ENCODE results near the gene CDC42EP4. TPM values are rescaled to one million over a fixed set of nuclear protein-coding genes. Genes with fewer than 3 reads are reported as not detected.

The CDC42EP4 gene
- total RNA-seq, 2 experiments from 2014 or later: not detected

GRCh38 chr17:73354423-73355284 is 42.9 kb upstream of the CDC42EP4 start:
- H3K27ac ChIP-seq (ENCODE audit: low read depth, low read length, poor library complexity, severe bottlenecking): no peak overlapping the region
- no peaks in the 10 kb centered on the region for H3K4me1 ChIP-seq (ENCODE audit: insufficient read depth, low read length, poor library complexity, severe bottlenecking)
- ChIA-PET CTCF (ENCODE audit: unreplicated experiment) (no interaction called here), POLR2A (interaction anchor here (0.6 kb wide), 2 partner anchors 13 to 15 kb away, joined by 3 read pairs; no protein-coding TSS in a partner anchor)
- no peaks in the 10 kb centered on the region for H3K9me3 ChIP-seq (ENCODE audit: low read length)
- H3K4me3 ChIP-seq (ENCODE audit: low read depth, low read length, poor library complexity, severe bottlenecking): no peak overlapping the region
- no peak overlapping the region for H2AFZ ChIP-seq (ENCODE audit: low read length)
- H3K79me2 ChIP-seq (ENCODE audit: insufficient read depth, low read depth, low read length): no peaks in the 10 kb centered on the region
- TF ChIP-seq EZH2phosphoT487 (IDR thresholded peaks at IDR 0.05; ENCODE audit: borderline replicate concordance, low read depth, low read length) (no peak), CTCF (conservative IDR thresholded peaks at IDR 0.05; ENCODE audit: low read length) (no peak)
- intact Hi-C loops (cut with micrococcal nuclease; ENCODE audit: unreplicated experiment): no loop called here
- H3K4me2 ChIP-seq (ENCODE audit: low read length): no peak overlapping the region
- no peak for DNase-seq (ENCODE audit: low spot score)
- BruUV-seq (replicated peaks): no TSS peak
- H4K20me1 ChIP-seq (ENCODE audit: insufficient read depth, low read length): no peaks in the 10 kb centered on the region
- H3K36me3 ChIP-seq (ENCODE audit: insufficient read depth, low read length): no peaks in the 10 kb centered on the region
- no peaks in the 10 kb centered on the region for H3K9me2 ChIP-seq (ENCODE audit: insufficient read depth, low read length)

GRCh38 chr17:73352261-73352660 is 40.5 kb upstream of the CDC42EP4 start:
- Histone ChIP-seq H3K4me1 (ENCODE audit: insufficient read depth, low read length, poor library complexity, severe bottlenecking) (no peaks in the 10 kb centered on the region), H2AFZ (ENCODE audit: low read length) (no peak overlapping the region), H3K4me2 (ENCODE audit: low read length) (no peak overlapping the region), H4K20me1 (ENCODE audit: insufficient read depth, low read length) (no peaks in the 10 kb centered on the region), H3K36me3 (ENCODE audit: insufficient read depth, low read length) (no peaks in the 10 kb centered on the region), H3K9me2 (ENCODE audit: insufficient read depth, low read length) (no peaks in the 10 kb centered on the region), H3K9me3 (ENCODE audit: low read length) (no peaks in the 10 kb centered on the region), H3K27ac (ENCODE audit: low read depth, low read length, poor library complexity, severe bottlenecking) (no peak overlapping the region), H3K79me2 (ENCODE audit: insufficient read depth, low read depth, low read length) (no peaks in the 10 kb centered on the region), H3K4me3 (ENCODE audit: low read depth, low read length, poor library complexity, severe bottlenecking) (no peak overlapping the region)
- no peak for TF ChIP-seq EZH2phosphoT487 (IDR thresholded peaks at IDR 0.05; ENCODE audit: borderline replicate concordance, low read depth, low read length)
- TF ChIP-seq CTCF (conservative IDR thresholded peaks at IDR 0.05; ENCODE audit: low read length): no peak
- no TSS peak for BruUV-seq (replicated peaks)
- CTCF ChIA-PET (ENCODE audit: unreplicated experiment): no interaction called here
- POLR2A ChIA-PET: no interaction called here
- no peak for DNase-seq (ENCODE audit: low spot score)
- intact Hi-C loops (cut with micrococcal nuclease; ENCODE audit: unreplicated experiment): no loop called here

- ChIA-PET CTCF (ENCODE audit: unreplicated experiment) (no interaction called here), POLR2A (interaction anchor here (0.6 to 0.7 kb wide), 2 partner anchors 50 to 516 kb away, joined by 3 read pairs; no protein-coding TSS in a partner anchor)
- intact Hi-C loops (cut with micrococcal nuclease; ENCODE audit: unreplicated experiment): no loop called here
These were observed 40.0 kb upstream of the CDC42EP4 start for GRCh38 chr17:73351764-73352163.

More at GRCh38 chr17:73351764-73352163, 40.0 kb upstream of the CDC42EP4 start:
- BruUV-seq (replicated peaks): no TSS peak
- no peaks in the 10 kb centered on the region for H3K9me3 ChIP-seq (ENCODE audit: low read length)
- H3K4me1 ChIP-seq (ENCODE audit: insufficient read depth, low read length, poor library complexity, severe bottlenecking): no peaks in the 10 kb centered on the region
- H3K9me2 ChIP-seq (ENCODE audit: insufficient read depth, low read length): no peaks in the 10 kb centered on the region
- H3K79me2 ChIP-seq (ENCODE audit: insufficient read depth, low read depth, low read length): no peaks in the 10 kb centered on the region
- TF ChIP-seq EZH2phosphoT487 (IDR thresholded peaks at IDR 0.05; ENCODE audit: borderline replicate concordance, low read depth, low read length): no peak
- no peak for TF ChIP-seq CTCF (conservative IDR thresholded peaks at IDR 0.05; ENCODE audit: low read length)
- no peaks in the 10 kb centered on the region for H3K36me3 ChIP-seq (ENCODE audit: insufficient read depth, low read length)
- no peaks in the 10 kb centered on the region for H4K20me1 ChIP-seq (ENCODE audit: insufficient read depth, low read length)
- no peak overlapping the region for H3K4me3 ChIP-seq (ENCODE audit: low read depth, low read length, poor library complexity, severe bottlenecking)
- no peak overlapping the region for H3K27ac ChIP-seq (ENCODE audit: low read depth, low read length, poor library complexity, severe bottlenecking)
- no peak overlapping the region for H2AFZ ChIP-seq (ENCODE audit: low read length)
- no peak overlapping the region for H3K4me2 ChIP-seq (ENCODE audit: low read length)
- DNase-seq (ENCODE audit: low spot score): no peak
